K562 (cell line): ENCODE results near the gene DTNA. TPM values are rescaled to one million over a fixed set of nuclear protein-coding genes. Genes with fewer than 3 reads are reported as not detected.

ENCODE experiments used
- ATAC-seq: fragments of 200-7000 bp; cut with Tn5 transposase; 3 replicates; pipeline ENCODE4 v1.9.1; 2020; ENCODE audit warnings: moderate library complexity
- BruUV-seq: library from RNA; stranded (reverse); fragments of 400-500 nt; replicated peaks from 2 replicates; lab custom pipeline; 2021; lab: Mats Ljungman, UMichigan
- CTCF ChIA-PET: fragments of 300-600 bp; formaldehyde crosslinking; extraction: SDS; loops from one replicate; lab custom pipeline; 2021; ENCODE audit warnings: low intra/inter-chr PET ratio; lab: Yijun Ruan, JAX
- POLR2A ChIA-PET: fragments of 300-600, 350-650 bp; sonication (Branson Sonifier 250); formaldehyde crosslinking; extraction: SDS; loops from one replicate; lab custom pipeline; 2021; ENCODE audit warnings: antibody characterized with exemption, inconsistent platforms; lab: Yijun Ruan, JAX
- DNase-seq, 4 experiments: peaks; one replicate each; pipeline versions ENCODE4 v3.0.0 to v3.0.0-alpha.2; 2011 to 2018; ENCODE audit warnings: low spot score in 3 of 4, mixed read lengths in 3 of 4; ENCODE audit errors: extremely low read depth in 1 of 4
- FAIRE-seq: peaks from 2 replicates; lab custom pipeline; 2011; peaks lifted over from hg19 to GRCh38; lab: Jason Lieb, UNC
- H2AFZ ChIP-seq: 2 replicates; pipeline ENCODE4 v1.6.0; 2011; ENCODE audit warnings: low read depth, low read length, control low read depth, inconsistent platforms
- H3K27ac ChIP-seq: fragments of 200-600 bp; 3 replicates; pipeline ENCODE4 v1.8.0; 2011; ENCODE audit warnings: low read depth, mild to moderate bottlenecking, control low read depth, inconsistent platforms, low read length, moderate library complexity, mixed read lengths; ENCODE audit errors: extremely low read depth
- H3K27me3 ChIP-seq, 2 experiments: fragments of 300-600 bp in 1 of 2; 2 replicates in 1 of 2; 3 replicates in 1 of 2; pipeline versions ENCODE4 v1.6.0 to v1.8.0; 2011; ENCODE audit warnings: inconsistent platforms in 2 of 2, low read length in 2 of 2, mild to moderate bottlenecking in 1 of 2, mixed read lengths in 1 of 2, moderate library complexity in 1 of 2; ENCODE audit not compliant: control insufficient read depth in 2 of 2, insufficient read depth in 2 of 2
- H3K36me3 ChIP-seq: fragments of 300-600 bp; 3 replicates; pipeline ENCODE4 v1.8.0; 2011; ENCODE audit warnings: mild to moderate bottlenecking, low read length, inconsistent platforms; ENCODE audit not compliant: control insufficient read depth, insufficient read depth
- H3K4me1 ChIP-seq, 2 experiments: fragments of 200-600 bp in 1 of 2; replicated peaks in 1 of 2; 2 replicates in 1 of 2; 3 replicates in 1 of 2; pipeline versions ENCODE4 v1.5.1 to v1.8.0; 2011; ENCODE audit warnings: inconsistent platforms in 2 of 2, low read length in 2 of 2, mild to moderate bottlenecking in 1 of 2, mixed read lengths in 1 of 2, moderate library complexity in 1 of 2; ENCODE audit not compliant: control insufficient read depth in 2 of 2, insufficient read depth in 2 of 2
- H3K4me2 ChIP-seq: 2 replicates; pipeline ENCODE4 v1.6.1; 2011; ENCODE audit warnings: low read length, control low read depth, inconsistent platforms, mixed read lengths; ENCODE audit not compliant: insufficient read depth
- H3K4me3 ChIP-seq: fragments of 200-600 bp; sonication (generic), shearing (Covaris generic); 2 replicates; pipeline ENCODE4 v1.5.1; 2016; ENCODE audit warnings: control low read depth, inconsistent platforms
- H3K79me2 ChIP-seq: fragments of 200-600 bp; 3 replicates; pipeline ENCODE4 v1.8.0; 2011; ENCODE audit warnings: low read length, inconsistent platforms; ENCODE audit not compliant: control insufficient read depth, insufficient read depth
- H3K9ac ChIP-seq, 2 experiments: 2 replicates each; pipeline versions ENCODE4 v1.6.0 to v1.6.1; 2011; ENCODE audit warnings: low read depth in 2 of 2, low read length in 2 of 2, control low read depth in 1 of 2, inconsistent platforms in 1 of 2, mild to moderate bottlenecking in 1 of 2, mixed read lengths in 1 of 2; ENCODE audit not compliant: insufficient read depth in 1 of 2
- H3K9me1 ChIP-seq: one replicate; pipeline ENCODE4 v1.6.0; 2011; ENCODE audit warnings: inconsistent platforms, mild to moderate bottlenecking, low read length, moderate library complexity; ENCODE audit not compliant: control insufficient read depth, insufficient read depth
- H3K9me3 ChIP-seq: replicated peaks from 2 replicates; pipeline ENCODE4 v1.5.1; 2011; ENCODE audit warnings: low read depth, low read length, inconsistent platforms; ENCODE audit not compliant: control insufficient read depth, insufficient read depth
- H4K20me1 ChIP-seq: replicated peaks from 2 replicates; pipeline ENCODE4 v1.6.1; 2011; ENCODE audit warnings: low read length, inconsistent platforms, mixed read lengths; ENCODE audit not compliant: control insufficient read depth, insufficient read depth
- CBFA2T3 ChIP-seq: fragments of 450-650 bp; IDR thresholded peaks from 2 replicates; pipeline ENCODE4 v1.6.1; 2017
- ELF4 ChIP-seq: fragments of 450-650 bp; formaldehyde crosslinking; IDR thresholded peaks from 2 replicates; pipeline ENCODE4 v1.4.0; 2022; ENCODE audit warnings: missing genetic modification characterization
- GTF2B ChIP-seq: IDR thresholded peaks from 2 replicates; pipeline ENCODE4 v1.6.1; 2011; ENCODE audit not compliant: insufficient read length; ENCODE audit errors: extremely low read depth
- HNRNPLL ChIP-seq: fragments of 200-400 bp; formaldehyde crosslinking; IDR thresholded peaks from 2 replicates; pipeline ENCODE4 v1.6.1; 2017; ENCODE audit warnings: low read length, low read depth, mild to moderate bottlenecking; ENCODE audit not compliant: poor library complexity, severe bottlenecking
- MLLT1 ChIP-seq, 2 experiments: fragments of 450-650 bp; IDR thresholded peaks; 2 replicates each; pipeline ENCODE4 v1.6.1; 2016
- MXD1 ChIP-seq: fragments of 250-450 bp; sonication (Bioruptor Pico); IDR thresholded peaks from 2 replicates; pipeline ENCODE4 v1.8.0; 2021; ENCODE audit warnings: borderline replicate concordance, mild to moderate bottlenecking, moderate library complexity; ENCODE audit not compliant: poor library complexity, severe bottlenecking
- NFE2L1 ChIP-seq: fragments of 450-650 bp; IDR thresholded peaks from 2 replicates; pipeline ENCODE4 v1.6.1; 2016; ENCODE audit warnings: missing genetic modification characterization, low read depth, mild to moderate bottlenecking, missing compliant biosample characterization, moderate library complexity, borderline replicate concordance
- RBBP5 ChIP-seq: fragments of 200-600 bp; sonication (generic); IDR thresholded peaks from 2 replicates; pipeline ENCODE4 v1.6.1; 2012; ENCODE audit warnings: borderline replicate concordance, mild to moderate bottlenecking, low read length, control low read depth, inconsistent platforms; ENCODE audit not compliant: insufficient read depth, poor library complexity, severe bottlenecking
- SAP30 ChIP-seq: fragments of 200-600 bp; sonication (generic); IDR thresholded peaks from 2 replicates; pipeline ENCODE4 v1.6.1; 2012; ENCODE audit warnings: borderline replicate concordance, low read depth, mild to moderate bottlenecking, moderate library complexity, low read length, control low read depth, inconsistent platforms; ENCODE audit not compliant: insufficient read depth, poor library complexity, severe bottlenecking
- SETDB1 ChIP-seq: IDR thresholded peaks from one replicate; pipeline ENCODE4 v1.6.1; 2012; ENCODE audit warnings: low read length, control low read depth, inconsistent platforms
- ZNF354B ChIP-seq: fragments of 250-450 bp; sonication (Bioruptor Pico); IDR thresholded peaks from 2 replicates; pipeline ENCODE4 v1.4.0; 2020
- ZNF780A ChIP-seq: fragments of 250-450 bp; sonication (Bioruptor Pico); IDR thresholded peaks from 2 replicates; pipeline ENCODE4 v1.5.0; 2021; ENCODE audit warnings: mild to moderate bottlenecking
- WGBS: fragments of 100-300 bp; shearing (Covaris generic); methylation state at CpG from one replicate; pipeline ENCODE4 v1.1.6; 2016; ENCODE audit warnings: low coverage, mixed read lengths; ENCODE audit not compliant: insufficient coverage; ENCODE audit errors: missing lambda C conversion rate; 5-methylcytosine and 5-hydroxymethylcytosine counted together
- in situ Hi-C: fragments of 300-500 bp; cut with MboI; formaldehyde crosslinking; loops from 4 replicates; pipeline ENCODE4 v1.15.0; 2018; ENCODE audit warnings: inconsistent platforms, mixed read lengths
- intact Hi-C: fragments of 100-400 bp; cut with micrococcal nuclease; formaldehyde crosslinking; loops from 2 replicates; pipeline ENCODE4 v1.14.2; 2022
- polyA plus RNA-seq, 8 experiments: library from polyadenylated mRNA; depleted of rRNA in 4 of 8; stranded (reverse) in 5 of 8; unstranded in 3 of 8; fragments of >200 nt; fragmentation: Nextera tagmentation in 2 of 8; fragmentation: Illumina TruSeq in 1 of 8; extraction: Ambion mirVana in 2 of 8; extraction: Trizol in 1 of 8; gene quantifications; 2 replicates each; pipeline versions ENCODE4 v1.2.1 to v1.2.3, GENCODE V29; 2011 to 2014; ENCODE audit warnings: inconsistent platforms in 1 of 8, missing spikeins in 1 of 8
- total RNA-seq, 7 experiments: library from RNA; depleted of rRNA in 6 of 7; stranded (reverse); fragments of >200 nt in 6 of 7; fragmentation: Illumina TruSeq in 2 of 7; extraction: Trizol in 2 of 7; gene quantifications; 2 replicates each; pipeline versions ENCODE4 v1.2.1 to v1.2.3, GENCODE V29; 2011 to 2021; ENCODE audit warnings: low replicate concordance in 1 of 7
- TF ChIP-seq, protein P1 (sequence below): sonication (generic); formaldehyde crosslinking; IDR thresholded peaks from 2 replicates; pipeline ENCODE4 v1.8.0; 2022; ENCODE audit warnings: mild to moderate bottlenecking, missing genetic modification reagents

The DTNA gene
- total and polyA plus RNA-seq, 9 of the 15 experiments (the other 6 are each of a cell fraction or from before 2014, with no cell fraction given), result 0.07 to 2.4 (median 0.22) TPM; not detected in 2

DNA sequence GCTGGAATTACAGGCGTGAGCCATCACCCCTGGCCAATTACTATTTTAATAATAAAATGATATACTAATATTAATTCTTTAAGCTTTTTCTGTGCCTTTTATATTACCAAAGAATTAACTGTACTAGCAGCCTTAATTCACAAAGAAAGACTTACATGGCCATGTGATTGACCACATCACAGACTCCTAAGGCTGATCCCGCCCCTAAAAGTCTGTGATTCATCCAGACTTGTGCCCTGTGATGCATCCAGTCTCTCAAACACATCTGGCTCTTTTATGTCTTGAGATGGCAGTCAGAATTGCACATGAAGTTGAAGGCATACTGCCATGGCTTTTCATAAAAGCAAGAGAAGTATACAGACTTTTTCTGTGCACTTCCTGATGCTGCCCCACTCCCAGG is 91.7 kb downstream of the DTNA start (continued):
- TF ChIP-seq CBFA2T3 (no peak), MXD1 (CRISPR knock-in tag) (no peak)

GRCh38 chr18:34802959-34803358 is 92.9 kb downstream of the DTNA start:
- in situ Hi-C loops, result no loop called here
- no peak for TF ChIP-seq SAP30
- TF ChIP-seq GTF2B, result no peak
- TF ChIP-seq MLLT1 (IDR thresholded peaks at IDR 0.05), result no peak
- no peak for TF ChIP-seq SETDB1
- no peak for TF ChIP-seq ZNF354B (CRISPR knock-in tag)
- no peak for TF ChIP-seq RBBP5
- no peak for TF ChIP-seq NFE2L1 (tag)
- TF ChIP-seq, protein P1, sequence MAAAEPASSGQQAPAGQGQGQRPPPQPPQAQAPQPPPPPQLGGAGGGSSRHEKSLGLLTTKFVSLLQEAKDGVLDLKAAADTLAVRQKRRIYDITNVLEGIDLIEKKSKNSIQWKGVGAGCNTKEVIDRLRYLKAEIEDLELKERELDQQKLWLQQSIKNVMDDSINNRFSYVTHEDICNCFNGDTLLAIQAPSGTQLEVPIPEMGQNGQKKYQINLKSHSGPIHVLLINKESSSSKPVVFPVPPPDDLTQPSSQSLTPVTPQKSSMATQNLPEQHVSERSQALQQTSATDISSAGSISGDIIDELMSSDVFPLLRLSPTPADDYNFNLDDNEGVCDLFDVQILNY (CRISPR knock-in tag), result no peak
- no peak for TF ChIP-seq ELF4
- TF ChIP-seq ZNF780A (CRISPR knock-in tag), result no peak
- TF ChIP-seq HNRNPLL, result no peak
- Histone ChIP-seq H3K4me2 (no peak overlapping the region), H3K27me3 (no peaks in the 10 kb centered on the region), H4K20me1 (no peaks in the 10 kb centered on the region), H2AFZ (no peak overlapping the region), H3K4me3 (no peak overlapping the region), H3K9me1 (no peaks in the 10 kb centered on the region), H3K9me3 (no peaks in the 10 kb centered on the region), H3K36me3 (no peaks in the 10 kb centered on the region), H3K79me2 (no peaks in the 10 kb centered on the region), H3K27ac (no peak overlapping the region), H3K4me1 (no peaks in the 10 kb centered on the region), H3K9ac (no peak overlapping the region)
- 0% methylated on average over 3 of the region's 3 CpGs for WGBS
- no peak for ATAC-seq
- no TSS peak for BruUV-seq
- ChIA-PET CTCF (no interaction called here), POLR2A (no interaction called here)
- intact Hi-C loops, result no loop called here
- no peak for FAIRE-seq
- no peak for DNase-seq
